GM19240 (cell line): Measurements from ENCODE around the gene UBE2D3.

Source experiments
- DNase-seq: peaks from one replicate; pipeline ENCODE4 v3.0.0; 2011; ENCODE audit warnings: low spot score; ENCODE audit not compliant: insufficient read length

The UBE2D3 gene

DNA sequence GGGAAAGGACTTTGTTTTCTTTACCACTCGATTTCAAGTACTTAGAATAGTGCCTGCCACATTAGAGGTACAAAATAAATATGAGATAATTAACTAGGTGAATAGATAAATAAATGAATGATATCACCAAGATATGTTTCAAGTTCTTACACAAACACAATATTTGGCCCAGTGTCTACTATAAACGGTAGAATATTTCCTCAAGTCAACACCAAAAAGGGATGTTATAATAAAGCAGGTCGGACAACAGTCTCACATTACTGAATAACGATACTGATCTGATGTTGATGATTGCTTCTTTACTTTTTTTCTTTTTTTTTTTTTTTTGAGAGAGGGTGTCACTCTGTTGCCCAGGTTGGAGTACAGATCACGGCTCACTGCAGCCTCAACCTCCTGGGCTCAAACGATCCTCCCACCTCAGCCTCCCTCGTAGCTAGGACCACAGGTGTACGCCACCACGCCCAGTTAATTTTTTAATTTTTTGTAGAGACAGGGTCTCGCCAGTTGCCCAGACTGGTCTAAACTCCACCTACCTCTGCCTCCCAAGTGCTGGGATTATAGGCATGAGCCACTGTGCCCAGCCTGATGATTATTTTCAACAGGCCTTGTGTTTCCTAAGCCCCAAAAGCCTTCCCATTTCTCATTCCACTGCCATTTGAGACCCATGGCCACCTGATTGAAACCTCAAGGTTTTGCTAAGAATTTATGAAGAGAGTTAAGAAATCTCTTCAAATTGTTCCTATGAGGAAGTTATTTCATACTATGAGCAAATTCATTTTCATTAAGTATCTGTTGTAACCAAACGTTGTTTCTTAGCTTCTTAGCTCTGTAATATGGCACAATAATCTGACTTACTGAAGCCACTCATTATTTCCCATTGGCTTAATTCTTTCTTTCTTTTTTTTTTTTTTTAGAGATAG lies 68.8 kb downstream of the UBE2D3 start:
- no peak for DNase-seq

- no peak for DNase-seq
These were observed 69.7 kb downstream of the UBE2D3 start for GRCh38 chr4:102757681-102758080.

- no peak for DNase-seq
These were observed 73.3 kb downstream of the UBE2D3 start for GRCh38 chr4:102754044-102754443.

GRCh38 chr4:102751941-102752340 lies 75.4 kb downstream of the UBE2D3 start:
- no peak for DNase-seq
